ENCODE results near the gene FSD1. TPM values are rescaled to one million over a fixed set of nuclear protein-coding genes. Genes with fewer than 3 reads are reported as not detected.

The FSD1 gene
- total RNA-seq, 3 donors from 2014 or later (not counting 1 experiment from before 2014, with no cell fraction given), result 15.5 to 18.2 (median 16.4) TPM

GRCh38 chr19:4342314-4342614, 37.9 kb downstream of the FSD1 start:
- peak overlapping the region; percentile 79 to 92 for H3K27ac Mint-ChIP-seq
- Histone ChIP-seq H3K36me3 (ENCODE audit: control insufficient read depth, insufficient read depth, low read length) (no peaks in the 10 kb centered on the region), H3K27ac (ENCODE audit: low read length) (peak overlapping the region; percentile 57), H3K9me3 (ENCODE audit: control insufficient read depth, insufficient read depth, low read length) (no peaks in the 10 kb centered on the region), H3K27me3 (ENCODE audit: control insufficient read depth, insufficient read depth, low read length) (no peaks in the 10 kb centered on the region), H3K4me1 (ENCODE audit: control insufficient read depth, insufficient read depth, low read length) (peaks cover 50% of the 10 kb centered on the region), H3K4me3 (ENCODE audit: low read length) (peak overlapping the region; percentile 90)
- H3K9me3 Mint-ChIP-seq, result no peaks in the 10 kb centered on the region
- ATAC-seq (no peak), DNase-seq (no peak)
- H3K4me1 Mint-ChIP-seq, result peaks cover 22 to 56% of the 10 kb centered on the region in 2 donors
- peak overlapping the region; percentile 93 for H3K4me3 Mint-ChIP-seq
- no peak for TF ChIP-seq CTCF (IDR thresholded peaks at IDR 0.05)
- no peaks in the 10 kb centered on the region for H3K36me3 Mint-ChIP-seq
- WGBS (ENCODE audit: insufficient coverage), result 6% methylated on average over 10 of the region's 10 CpGs
- no peaks in the 10 kb centered on the region for H3K27me3 Mint-ChIP-seq (ENCODE audit: low read depth in 2 of 2)
- intact Hi-C loops (cut with micrococcal nuclease), result loop anchor here (1.0 to 5.0 kb wide), 4 partner anchors 14 to 95 kb away; partner anchors contain the start of genes SH3GL1 and YJU2

GRCh38 chr19:4342615-4343369, 38.4 kb downstream of the FSD1 start:
- no peaks in the 10 kb centered on the region for H3K27me3 Mint-ChIP-seq (ENCODE audit: low read depth in 2 of 2)
- intact Hi-C loops (cut with micrococcal nuclease), result loop anchor here (1.0 to 5.0 kb wide), 4 partner anchors 14 to 95 kb away; partner anchors contain the start of genes SH3GL1 and YJU2

GRCh38 chr19:4343370-4344307, 39.2 kb downstream of the FSD1 start, which contains the start of gene MPND:
MPND (plus strand) TSS chr19:4343562; CDS start chr19:4343594, 32 bp downstream.
- H3K27ac Mint-ChIP-seq, result peak within 1 kb of the TSS; percentile 79 to 92
- TF ChIP-seq CTCF (IDR thresholded peaks at IDR 0.05), result no peak
- peak; percentile 69 to 85 (median 71) for ATAC-seq
- H3K27ac ChIP-seq (ENCODE audit: low read length), result peak within 1 kb of the TSS; percentile 89
- H3K9me3 ChIP-seq (ENCODE audit: control insufficient read depth, insufficient read depth, low read length), result no peaks in the 10 kb centered on the region
- H3K36me3 Mint-ChIP-seq, result no peaks in the 10 kb centered on the region
- H3K27me3 ChIP-seq (ENCODE audit: control insufficient read depth, insufficient read depth, low read length), result no peaks in the 10 kb centered on the region
- H3K4me1 ChIP-seq (ENCODE audit: control insufficient read depth, insufficient read depth, low read length), result peaks cover 50% of the 10 kb centered on the region
- peaks cover 17 to 56% of the 10 kb centered on the region in 2 donors for H3K4me1 Mint-ChIP-seq
- H3K9me3 Mint-ChIP-seq, result no peaks in the 10 kb centered on the region
- H3K27me3 Mint-ChIP-seq (ENCODE audit: low read depth in 2 of 2), result no peaks in the 10 kb centered on the region
- 6% methylated on average over 101 of the region's 101 CpGs for WGBS (ENCODE audit: insufficient coverage)
- H3K36me3 ChIP-seq (ENCODE audit: control insufficient read depth, insufficient read depth, low read length), result no peaks in the 10 kb centered on the region
- intact Hi-C loops (cut with micrococcal nuclease), result loop anchor here (2.0 to 5.0 kb wide), 3 partner anchors 57 to 96 kb away; partner anchors contain the start of genes SH3GL1 and YJU2
- H3K4me3 Mint-ChIP-seq, result peak within 1 kb of the TSS; percentile 93
- peak; percentile 94 for DNase-seq
- peak within 1 kb of the TSS; percentile 90 for H3K4me3 ChIP-seq (ENCODE audit: low read length)

More at GRCh38 chr19:4342615-4343369, 38.4 kb downstream of the FSD1 start:
- Mint-ChIP-seq H3K27ac (peak overlapping the region; percentile 79 to 92), H3K9me3 (no peaks in the 10 kb centered on the region), H3K36me3 (no peaks in the 10 kb centered on the region), H3K4me3 (peak overlapping the region; percentile 93), H3K4me1 (peaks cover 24 to 59% of the 10 kb centered on the region in 2 donors)
- Histone ChIP-seq H3K27ac (ENCODE audit: low read length) (peak overlapping the region; percentile 89), H3K9me3 (ENCODE audit: control insufficient read depth, insufficient read depth, low read length) (no peaks in the 10 kb centered on the region), H3K4me3 (ENCODE audit: low read length) (peak overlapping the region; percentile 90), H3K36me3 (ENCODE audit: control insufficient read depth, insufficient read depth, low read length) (no peaks in the 10 kb centered on the region), H3K4me1 (ENCODE audit: control insufficient read depth, insufficient read depth, low read length) (peaks cover 51% of the 10 kb centered on the region), H3K27me3 (ENCODE audit: control insufficient read depth, insufficient read depth, low read length) (no peaks in the 10 kb centered on the region)
- under 1% methylated on average over 39 of the region's 39 CpGs for WGBS (ENCODE audit: insufficient coverage)
- DNase-seq (peak; percentile 87 to 98), ATAC-seq (peak; percentile 79 to 92 (median 80))
- peak; percentile 27 for TF ChIP-seq CTCF (IDR thresholded peaks at IDR 0.05)

All from natural killer cell (primary cell).